ENCODE data around the gene LARGE2. TPM values are rescaled to one million over a fixed set of nuclear protein-coding genes. Genes with fewer than 3 reads are reported as not detected.
"Not testable (repeated sequence)": the region's sequence is repeated elsewhere in the genome, so short reads cannot be mapped to it uniquely, and the experiment has no call there.

LARGE2 gene
- total RNA-seq, 4 donors from 2014 or later, result 27.2 to 47.4 (median 33.1) TPM

DNA sequence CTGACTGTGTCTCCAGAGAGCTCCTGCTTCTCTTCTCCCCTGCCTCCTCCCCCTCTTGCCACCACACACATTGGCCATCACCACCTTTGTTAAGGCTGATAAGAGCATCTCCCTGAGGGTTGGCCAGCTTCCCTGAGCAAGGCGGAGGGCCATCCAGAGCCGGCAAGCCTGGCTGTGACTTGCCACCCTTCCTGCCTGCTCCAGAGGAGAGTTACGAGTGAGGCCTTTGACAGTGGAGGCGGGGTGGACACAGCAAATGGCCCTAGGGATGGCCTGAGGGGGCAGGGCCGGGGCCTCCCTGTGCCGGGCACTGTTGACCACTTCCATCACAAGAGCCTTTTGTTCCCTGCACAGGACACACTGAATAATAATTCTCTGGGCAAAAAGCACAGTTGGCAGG, 20.8 kb upstream of the LARGE2 start:
- WGBS, result 73% methylated on average over 2 of the region's 6 CpGs
- Histone ChIP-seq H3K4me3 (no peak overlapping the region), H3K4me1 (peaks cover 23% of the 10 kb centered on the region), H3K9me3 (no peaks in the 10 kb centered on the region), H3K27me3 (peaks cover 2% of the 10 kb centered on the region), H3K36me3 (peaks cover 8% of the 10 kb centered on the region), H3K27ac (no peak overlapping the region)
- no peak for TF ChIP-seq CTCF (IDR thresholded peaks at IDR 0.05)
- no peak for DNase-seq (ENCODE audit: low spot score in 2 of 2)

DNA sequence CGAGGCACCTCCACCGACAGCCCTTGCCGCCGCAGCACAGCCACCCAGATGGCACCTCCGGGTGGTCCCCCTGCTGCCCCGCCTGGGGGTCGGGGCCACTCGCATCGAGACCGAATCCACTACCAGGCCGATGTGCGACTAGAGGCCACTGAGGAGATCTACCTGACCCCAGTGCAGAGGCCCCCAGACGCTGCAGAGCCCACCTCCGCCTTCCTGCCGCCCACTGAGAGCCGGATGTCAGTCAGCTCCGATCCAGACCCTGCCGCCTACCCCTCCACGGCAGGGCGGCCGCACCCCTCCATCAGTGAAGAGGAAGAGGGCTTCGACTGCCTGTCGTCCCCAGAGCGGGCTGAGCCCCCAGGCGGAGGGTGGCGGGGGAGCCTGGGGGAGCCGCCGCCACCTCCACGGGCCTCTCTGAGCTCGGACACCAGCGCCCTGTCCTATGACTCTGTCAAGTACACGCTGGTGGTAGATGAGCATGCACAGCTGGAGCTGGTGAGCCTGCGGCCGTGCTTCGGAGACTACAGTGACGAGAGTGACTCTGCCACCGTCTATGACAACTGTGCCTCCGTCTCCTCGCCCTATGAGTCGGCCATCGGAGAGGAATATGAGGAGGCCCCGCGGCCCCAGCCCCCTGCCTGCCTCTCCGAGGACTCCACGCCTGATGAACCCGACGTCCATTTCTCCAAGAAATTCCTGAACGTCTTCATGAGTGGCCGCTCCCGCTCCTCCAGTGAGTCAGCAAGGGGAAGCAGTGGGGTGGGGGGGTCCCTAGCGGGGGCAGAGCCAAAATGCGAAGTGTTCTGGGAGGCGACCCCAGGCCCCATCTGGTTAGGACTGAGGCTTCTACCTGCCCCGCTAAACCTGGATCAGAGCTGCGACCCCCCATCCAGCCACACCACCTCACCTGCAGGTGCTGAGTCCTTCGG, 19.7 kb upstream of the LARGE2 start:
- 90% methylated on average over 29 of the region's 56 CpGs for WGBS
- no peak overlapping the region for H3K4me3 ChIP-seq
- H3K9me3 ChIP-seq, result no peaks in the 10 kb centered on the region
- H3K27me3 ChIP-seq, result no peaks in the 10 kb centered on the region
- no peak for DNase-seq (ENCODE audit: low spot score in 2 of 2)
- no peak overlapping the region for H3K27ac ChIP-seq
- peaks cover 33% of the 10 kb centered on the region for H3K4me1 ChIP-seq
- TF ChIP-seq CTCF (IDR thresholded peaks at IDR 0.05) (no peak), POLR2AphosphoS5 (IDR thresholded peaks at IDR 0.05) (no peak), EP300 (IDR thresholded peaks at IDR 0.05) (no peak), POLR2A (IDR thresholded peaks at IDR 0.05) (no peak)
- H3K36me3 ChIP-seq, result peaks cover 8% of the 10 kb centered on the region

GRCh38 chr11:45904309-45904915, 18.0 kb upstream of the LARGE2 start:
- H3K36me3 ChIP-seq, result peaks cover 13% of the 10 kb centered on the region

GRCh38 chr11:45905095-45905494, 17.4 kb upstream of the LARGE2 start:
- 83% methylated on average over 10 of the region's 19 CpGs for WGBS
- peaks cover 28% of the 10 kb centered on the region for H3K4me1 ChIP-seq
- no peaks in the 10 kb centered on the region for H3K27me3 ChIP-seq
- no peaks in the 10 kb centered on the region for H3K9me3 ChIP-seq
- H3K4me3 ChIP-seq, result no peak overlapping the region
- no peak for TF ChIP-seq POLR2AphosphoS5 (IDR thresholded peaks at IDR 0.05)
- no peak for TF ChIP-seq POLR2A (IDR thresholded peaks at IDR 0.05)
- no peak for TF ChIP-seq EP300 (IDR thresholded peaks at IDR 0.05)
- no peak for TF ChIP-seq CTCF (IDR thresholded peaks at IDR 0.05)
- peaks cover 20% of the 10 kb centered on the region for H3K36me3 ChIP-seq
- no peak overlapping the region for H3K27ac ChIP-seq
- DNase-seq (ENCODE audit: low spot score in 2 of 2), result no peak

More at GRCh38 chr11:45904309-45904915, 18.0 kb upstream of the LARGE2 start:
- DNase-seq (ENCODE audit: low spot score in 2 of 2), result no peak
- WGBS, result 73% methylated on average over 14 of the region's 15 CpGs
- Histone ChIP-seq H3K4me3 (no peak overlapping the region), H3K9me3 (no peaks in the 10 kb centered on the region), H3K27me3 (no peaks in the 10 kb centered on the region), H3K4me1 (peaks cover 32% of the 10 kb centered on the region), H3K27ac (no peak overlapping the region)
- no peak for TF ChIP-seq CTCF (IDR thresholded peaks at IDR 0.05)
- no peak for TF ChIP-seq EP300 (IDR thresholded peaks at IDR 0.05)
- no peak for TF ChIP-seq POLR2A (IDR thresholded peaks at IDR 0.05)
- TF ChIP-seq POLR2AphosphoS5 (IDR thresholded peaks at IDR 0.05), result no peak

GRCh38 chr11:45905576-45905975, 16.9 kb upstream of the LARGE2 start:
- H3K36me3 ChIP-seq, result peaks cover 25% of the 10 kb centered on the region
- not testable (repeated sequence) for H3K4me3 ChIP-seq; H3K27ac ChIP-seq; DNase-seq (ENCODE audit: low spot score in 2 of 2); H3K27me3 ChIP-seq; H3K9me3 ChIP-seq
- 63% methylated on average over 4 of the region's 6 CpGs for WGBS
- H3K4me1 ChIP-seq, result peaks cover 24% of the 10 kb centered on the region

Data from suprapubic skin (tissue), 4 donors.